ENCODE results near the gene BRF1.

GRCh38 chr14:105336477-105337287 is 35.9 kb upstream of the BRF1 start:
- no peak for TF ChIP-seq TFAP4 (IDR thresholded peaks at IDR 0.05; ENCODE audit: borderline replicate concordance, low read depth)
- TF ChIP-seq CTCF (CRISPR knock-in tag; IDR thresholded peaks at IDR 0.05) = no peak
- no peak for TF ChIP-seq ZNF24 (IDR thresholded peaks at IDR 0.05)
- no peak for TF ChIP-seq NFE2L2 (IDR thresholded peaks at IDR 0.05; ENCODE audit: low read length)
- no peak for TF ChIP-seq POLR2A (IDR thresholded peaks at IDR 0.05; ENCODE audit: insufficient read depth in 1 of 2, low read depth in 2 of 2, low read length in 2 of 2)
- TF ChIP-seq ZNF33A (CRISPR knock-in tag; IDR thresholded peaks at IDR 0.05; ENCODE audit: borderline replicate concordance) = no peak

Data from HepG2 (cell line).